Measurements from ENCODE around the gene INTS2.
"Not testable (repeated sequence)": the region's sequence is repeated elsewhere in the genome, so short reads cannot be mapped to it uniquely, and the experiment has no call there.

Gene INTS2

DNA sequence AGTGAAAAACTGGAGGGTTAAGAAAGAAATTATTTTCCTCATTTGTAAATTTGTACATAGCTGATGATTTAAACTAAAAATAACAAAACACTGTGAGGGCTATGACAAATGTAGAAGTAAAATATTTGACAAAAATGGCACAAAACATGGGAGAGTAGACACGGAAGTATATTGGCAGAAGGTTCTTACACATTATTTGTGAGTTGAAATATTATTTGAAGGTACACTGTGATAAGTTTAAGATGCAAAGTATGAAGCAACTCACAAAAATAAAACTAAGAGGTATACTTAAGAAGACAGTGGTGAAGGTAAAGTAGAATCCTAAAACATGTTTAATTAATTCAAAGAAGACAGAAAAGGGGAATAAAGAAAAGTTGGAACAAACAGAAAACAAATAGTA lies 99.1 kb downstream of the INTS2 start:
- DNase-seq (ENCODE audit: low read depth): no peak
- no peak overlapping the region for H3K4me3 ChIP-seq (ENCODE audit: low read length)
- TF ChIP-seq, protein P1, sequence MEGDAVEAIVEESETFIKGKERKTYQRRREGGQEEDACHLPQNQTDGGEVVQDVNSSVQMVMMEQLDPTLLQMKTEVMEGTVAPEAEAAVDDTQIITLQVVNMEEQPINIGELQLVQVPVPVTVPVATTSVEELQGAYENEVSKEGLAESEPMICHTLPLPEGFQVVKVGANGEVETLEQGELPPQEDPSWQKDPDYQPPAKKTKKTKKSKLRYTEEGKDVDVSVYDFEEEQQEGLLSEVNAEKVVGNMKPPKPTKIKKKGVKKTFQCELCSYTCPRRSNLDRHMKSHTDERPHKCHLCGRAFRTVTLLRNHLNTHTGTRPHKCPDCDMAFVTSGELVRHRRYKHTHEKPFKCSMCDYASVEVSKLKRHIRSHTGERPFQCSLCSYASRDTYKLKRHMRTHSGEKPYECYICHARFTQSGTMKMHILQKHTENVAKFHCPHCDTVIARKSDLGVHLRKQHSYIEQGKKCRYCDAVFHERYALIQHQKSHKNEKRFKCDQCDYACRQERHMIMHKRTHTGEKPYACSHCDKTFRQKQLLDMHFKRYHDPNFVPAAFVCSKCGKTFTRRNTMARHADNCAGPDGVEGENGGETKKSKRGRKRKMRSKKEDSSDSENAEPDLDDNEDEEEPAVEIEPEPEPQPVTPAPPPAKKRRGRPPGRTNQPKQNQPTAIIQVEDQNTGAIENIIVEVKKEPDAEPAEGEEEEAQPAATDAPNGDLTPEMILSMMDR (conservative IDR thresholded peaks at IDR 0.05; ENCODE audit: low read depth, low read length): no peak

DNA sequence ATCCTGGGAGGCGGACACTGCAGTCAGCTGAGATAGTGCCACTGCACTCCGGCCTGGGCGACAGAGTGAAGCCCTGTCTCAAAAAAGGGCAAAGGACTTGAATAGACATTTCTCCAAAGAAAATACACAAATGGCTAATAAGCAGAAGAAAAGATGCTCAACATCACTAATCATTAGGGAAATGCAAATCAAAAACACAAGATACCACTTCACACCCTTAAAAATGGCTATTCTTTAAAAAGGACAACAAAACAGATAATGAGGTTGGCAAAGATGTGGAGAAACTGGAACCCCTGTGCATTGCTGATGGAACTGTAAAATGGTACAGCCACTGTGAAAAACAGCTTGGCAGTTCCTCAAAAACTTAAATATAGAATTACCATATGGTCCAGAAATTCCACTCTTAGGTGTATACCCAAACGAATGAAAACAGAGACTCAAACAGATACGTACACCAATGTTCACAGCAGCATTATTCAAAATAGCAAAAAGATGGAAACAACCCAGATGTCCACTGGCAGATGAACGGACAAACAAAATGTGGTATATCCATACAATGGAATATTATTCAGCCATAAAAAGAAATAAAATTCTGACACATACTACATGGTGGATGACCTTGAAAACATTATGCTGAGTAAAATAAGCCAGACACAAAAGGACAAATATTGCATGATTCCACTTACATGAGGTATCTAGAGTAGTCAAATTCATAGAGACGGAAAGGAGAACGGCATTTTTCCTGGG lies 100.0 kb downstream of the INTS2 start:
- no peak for DNase-seq (ENCODE audit: low read depth)
- TF ChIP-seq, protein P1 (conservative IDR thresholded peaks at IDR 0.05; ENCODE audit: low read depth, low read length): no peak
- H3K4me3 ChIP-seq (ENCODE audit: low read length): no peak overlapping the region

DNA sequence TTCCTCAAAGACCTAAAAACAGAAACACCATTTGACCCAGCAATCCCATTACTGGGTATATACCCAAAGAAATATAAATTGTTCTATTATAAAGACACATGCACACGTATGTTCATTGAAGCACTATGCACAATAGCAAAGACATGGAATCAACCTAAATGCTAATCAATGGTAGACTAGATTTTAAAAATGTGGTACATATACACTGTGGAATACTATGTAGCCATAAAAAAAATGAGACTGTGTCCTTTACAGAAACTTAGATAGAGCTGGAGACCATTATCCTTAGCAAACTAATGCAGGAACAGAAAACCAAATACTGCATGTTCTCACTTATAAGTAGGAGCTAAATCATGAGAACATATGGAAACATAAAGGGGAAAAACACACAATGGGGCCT lies 100.9 kb downstream of the INTS2 start:
- DNase-seq (ENCODE audit: low read depth); H3K4me3 ChIP-seq (ENCODE audit: low read length): not testable (repeated sequence)

DNA sequence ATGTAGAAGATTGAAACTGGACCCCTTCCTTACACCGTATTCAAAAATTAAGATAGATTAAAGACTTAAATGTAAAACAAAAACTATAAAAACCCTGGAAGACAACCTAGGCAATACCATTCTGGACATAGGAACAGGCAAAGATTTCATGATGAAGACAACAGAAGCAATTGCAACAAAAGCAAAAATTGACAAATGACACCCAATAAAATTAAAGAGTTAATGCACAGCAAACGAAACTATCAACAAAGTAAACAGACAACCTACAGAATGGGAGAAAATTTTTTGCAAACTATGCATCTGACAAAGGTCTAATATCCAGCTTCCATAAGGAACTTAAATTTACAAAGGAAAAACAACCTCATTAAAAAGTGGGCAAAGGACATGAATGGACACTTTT lies 101.6 kb downstream of the INTS2 start:
- not testable (repeated sequence) for H3K4me3 ChIP-seq (ENCODE audit: low read length); DNase-seq (ENCODE audit: low read depth)

DNA sequence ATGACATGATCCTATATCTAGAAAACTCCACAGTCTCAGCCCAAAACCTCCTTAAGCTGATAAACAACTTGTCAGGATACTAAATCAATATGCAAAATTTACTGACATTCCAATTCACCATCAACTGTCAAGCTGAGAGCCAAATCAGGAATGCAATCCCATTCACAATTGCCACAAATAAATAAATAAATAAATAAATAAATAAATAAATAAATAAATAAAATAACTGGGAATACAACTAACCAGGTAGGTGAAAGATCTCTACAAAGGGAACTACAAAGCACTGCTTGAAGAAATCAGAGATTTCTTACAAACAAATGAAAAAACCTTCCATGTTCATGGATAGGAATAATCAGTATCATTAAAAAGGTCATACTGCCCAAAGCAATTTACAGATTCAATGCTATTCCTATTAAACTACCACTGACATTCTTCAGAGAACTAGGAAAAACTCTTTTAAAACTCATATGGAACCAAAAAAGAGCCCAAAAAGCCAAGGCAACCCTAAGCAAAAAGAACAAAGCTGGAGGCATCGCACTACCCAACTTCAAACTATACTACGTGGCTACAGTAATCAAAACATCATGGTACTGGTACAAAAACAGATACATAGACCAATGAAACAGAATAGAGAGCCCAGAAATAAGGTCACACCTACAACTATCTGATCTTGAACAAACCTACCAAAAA lies 102.2 kb downstream of the INTS2 start:
- no peak overlapping the region for H3K4me3 ChIP-seq (ENCODE audit: low read length)
- TF ChIP-seq, protein P1 (conservative IDR thresholded peaks at IDR 0.05; ENCODE audit: low read depth, low read length): no peak

DNA sequence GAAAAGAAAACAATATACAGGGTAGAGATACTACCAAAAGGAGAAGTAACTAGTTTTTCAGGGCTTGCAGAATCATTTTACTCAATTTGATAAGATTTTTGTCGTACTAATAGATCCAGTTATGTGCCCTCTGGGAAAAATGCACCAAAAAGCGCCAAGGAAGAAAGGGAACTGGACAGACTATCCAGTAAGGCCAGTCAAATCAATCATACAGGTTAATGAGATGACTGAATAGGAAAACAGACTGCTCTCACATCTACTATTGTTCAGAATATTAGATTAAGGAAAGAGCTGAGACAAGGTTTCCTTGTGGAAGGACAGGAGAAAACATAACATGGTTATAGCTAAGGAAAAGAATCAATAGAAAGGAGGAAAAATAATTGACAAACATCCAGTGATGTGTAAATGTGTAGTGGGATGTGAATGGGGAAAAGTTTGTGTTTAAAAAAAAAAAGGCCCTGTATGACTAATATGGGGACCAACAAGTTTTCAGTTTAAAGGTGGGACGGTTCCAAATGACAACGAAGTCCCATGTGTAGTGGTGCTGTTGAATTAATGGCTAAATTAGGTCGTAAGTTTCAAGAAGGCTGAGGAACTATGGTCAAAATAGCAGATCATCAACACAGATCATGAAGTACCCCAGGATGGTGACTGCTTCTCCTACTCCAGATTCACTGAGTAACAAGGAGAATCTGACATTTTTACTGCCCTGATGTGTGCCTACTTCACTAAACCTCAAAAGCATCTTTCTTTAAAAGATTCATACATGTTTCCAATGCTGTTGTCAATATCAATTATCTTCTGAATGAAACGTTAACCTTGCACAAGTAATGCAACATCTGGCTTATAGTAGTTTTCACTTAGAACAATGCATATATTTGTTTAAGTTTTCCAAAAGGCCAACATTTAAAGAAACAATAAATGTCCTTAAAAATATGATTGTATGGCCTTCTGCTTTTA lies 105.2 kb downstream of the INTS2 start:
- TF ChIP-seq, protein P1 (conservative IDR thresholded peaks at IDR 0.05; ENCODE audit: low read depth, low read length): no peak
- no peak for DNase-seq (ENCODE audit: low read depth)
- no peak overlapping the region for H3K4me3 ChIP-seq (ENCODE audit: low read length)

More for the DNA sequence above, 102.2 kb downstream of the INTS2 start:
- DNase-seq (ENCODE audit: low read depth): no peak

DNA sequence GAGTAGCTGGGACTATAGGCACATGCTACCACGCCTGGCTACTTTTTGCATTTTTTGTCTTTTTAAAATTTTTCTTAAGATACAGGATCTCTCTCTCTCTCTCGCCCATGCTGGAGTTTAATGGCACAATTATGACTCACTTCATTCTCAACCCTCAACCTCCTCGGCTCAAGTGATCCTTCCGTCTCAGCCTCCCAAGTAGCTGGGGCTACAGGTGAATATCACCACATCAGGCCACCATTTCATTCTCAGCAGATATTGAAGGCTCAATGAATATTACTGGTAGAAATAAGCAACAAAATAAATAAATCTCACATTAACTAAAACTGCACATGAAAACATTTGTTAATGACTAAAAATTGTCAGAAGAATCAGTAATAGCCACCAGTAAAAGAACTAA lies 106.1 kb downstream of the INTS2 start:
- no peak overlapping the region for H3K4me3 ChIP-seq (ENCODE audit: low read length)
- DNase-seq (ENCODE audit: low read depth): no peak
- TF ChIP-seq, protein P1 (conservative IDR thresholded peaks at IDR 0.05; ENCODE audit: low read depth, low read length): no peak

DNA sequence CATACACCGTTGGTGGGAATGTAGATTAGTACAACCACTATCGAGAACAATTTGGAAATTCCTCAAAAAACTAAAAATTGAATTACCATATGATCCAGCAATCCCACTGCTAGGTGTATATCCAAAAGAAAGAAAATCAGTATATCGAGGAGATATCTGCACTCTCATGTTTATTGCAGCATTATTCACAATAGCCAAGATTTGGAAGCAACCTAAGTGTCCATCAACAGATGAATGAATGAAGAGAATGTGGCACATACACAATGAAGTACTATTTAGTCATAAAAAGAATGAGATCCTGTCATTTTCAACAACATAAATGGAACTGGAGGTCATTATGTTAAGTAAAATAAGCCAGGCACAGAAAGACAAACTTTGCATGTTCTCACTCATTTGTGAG lies 108.5 kb downstream of the INTS2 start:
- H3K4me3 ChIP-seq (ENCODE audit: low read length); DNase-seq (ENCODE audit: low read depth): not testable (repeated sequence)

All from retinal pigment epithelial cell (primary cell).